Chondrocyte (in vitro differentiated cells): Measurements from ENCODE around the gene TEX11. TPM values are rescaled to one million over a fixed set of nuclear protein-coding genes. Genes with fewer than 3 reads are reported as not detected.

Experiments used
- DNase-seq: peaks from one replicate; pipeline ENCODE4 v3.0.0; 2021; ENCODE audit warnings: mixed read lengths, low spot score
- H3K27ac Mint-ChIP-seq: one replicate; pipeline ENCODE4 v1.8.0; 2021; ENCODE audit warnings: mild to moderate bottlenecking, moderate library complexity, mixed read lengths; ENCODE audit not compliant: unreplicated experiment
- H3K27me3 Mint-ChIP-seq: 2 replicates; pipeline ENCODE4 v1.8.0; 2021; ENCODE audit warnings: low read depth, mixed read lengths
- H3K36me3 Mint-ChIP-seq: 2 replicates; pipeline ENCODE4 v1.8.0; 2021; ENCODE audit warnings: low read depth, mixed read lengths
- H3K4me1 Mint-ChIP-seq: 2 replicates; pipeline ENCODE4 v1.8.0; 2021; ENCODE audit warnings: low read depth, mild to moderate bottlenecking, mixed read lengths
- H3K4me3 Mint-ChIP-seq: one replicate; pipeline ENCODE4 v1.8.0; 2021; ENCODE audit warnings: mild to moderate bottlenecking, moderate library complexity, mixed read lengths; ENCODE audit not compliant: unreplicated experiment
- H3K9me3 Mint-ChIP-seq: 2 replicates; pipeline ENCODE4 v1.8.0; 2021; ENCODE audit warnings: low read depth, mixed read lengths
- CTCF ChIP-seq: fragments of 200-600 bp; sonication (generic); IDR thresholded peaks from 2 replicates; pipeline ENCODE4 v1.5.0; 2021; ENCODE audit warnings: antibody characterized with exemption, mild to moderate bottlenecking, moderate library complexity
- total RNA-seq: library from RNA; stranded (reverse); gene quantifications from 3 replicates; pipeline ENCODE4 v1.2.1, GENCODE V29; 2021

TEX11 gene
- total RNA-seq, 1 donor from 2014 or later = not detected

- no peak overlapping the region for H3K4me3 Mint-ChIP-seq
- peaks cover 3% of the 10 kb centered on the region for H3K36me3 Mint-ChIP-seq
- peaks cover 7% of the 10 kb centered on the region for H3K4me1 Mint-ChIP-seq
Observed at GRCh38 chrX:70485466-70485865, 423.0 kb downstream of the TEX11 start.

DNA sequence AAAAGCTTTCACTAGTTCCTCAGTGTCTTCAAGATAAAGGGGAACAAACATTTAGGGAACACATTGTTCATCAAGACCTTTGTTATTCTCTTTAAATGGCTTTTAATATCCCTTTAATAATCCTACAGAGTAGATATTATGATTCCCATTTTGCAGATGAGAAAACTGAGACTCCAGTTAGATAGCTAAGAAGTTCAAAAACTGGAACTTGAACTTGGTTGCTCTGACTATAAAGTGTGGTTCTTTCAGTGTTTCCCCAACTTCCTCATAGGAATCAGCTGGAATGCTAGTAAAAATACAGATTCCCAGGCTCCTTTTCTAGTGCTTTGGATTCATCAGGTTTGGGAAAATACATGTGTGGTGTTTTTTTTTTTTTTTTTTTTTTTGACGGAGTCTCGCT lies 426.2 kb downstream of the TEX11 start:
- DNase-seq = no peak

More at GRCh38 chrX:70485466-70485865, 423.0 kb downstream of the TEX11 start:
- Mint-ChIP-seq H3K27me3 (no peaks in the 10 kb centered on the region), H3K27ac (no peak overlapping the region), H3K9me3 (peaks cover 2% of the 10 kb centered on the region)
- no peak for DNase-seq
- TF ChIP-seq CTCF = no peak

GRCh38 chrX:70481471-70482270 lies 426.8 kb downstream of the TEX11 start:
- Mint-ChIP-seq H3K9me3 (no peaks in the 10 kb centered on the region), H3K4me1 (peaks cover 45% of the 10 kb centered on the region), H3K27ac (no peak overlapping the region), H3K4me3 (no peak overlapping the region), H3K36me3 (no peaks in the 10 kb centered on the region), H3K27me3 (no peaks in the 10 kb centered on the region)
- no peak for DNase-seq
- no peak for TF ChIP-seq CTCF

More for the DNA sequence above, 426.2 kb downstream of the TEX11 start:
- H3K27ac Mint-ChIP-seq = no peak overlapping the region
- peaks cover 39% of the 10 kb centered on the region for H3K4me1 Mint-ChIP-seq
- no peak for TF ChIP-seq CTCF
- H3K27me3 Mint-ChIP-seq = no peaks in the 10 kb centered on the region
- no peak overlapping the region for H3K4me3 Mint-ChIP-seq
- no peaks in the 10 kb centered on the region for H3K36me3 Mint-ChIP-seq
- H3K9me3 Mint-ChIP-seq = peaks cover under 1% of the 10 kb centered on the region

DNA sequence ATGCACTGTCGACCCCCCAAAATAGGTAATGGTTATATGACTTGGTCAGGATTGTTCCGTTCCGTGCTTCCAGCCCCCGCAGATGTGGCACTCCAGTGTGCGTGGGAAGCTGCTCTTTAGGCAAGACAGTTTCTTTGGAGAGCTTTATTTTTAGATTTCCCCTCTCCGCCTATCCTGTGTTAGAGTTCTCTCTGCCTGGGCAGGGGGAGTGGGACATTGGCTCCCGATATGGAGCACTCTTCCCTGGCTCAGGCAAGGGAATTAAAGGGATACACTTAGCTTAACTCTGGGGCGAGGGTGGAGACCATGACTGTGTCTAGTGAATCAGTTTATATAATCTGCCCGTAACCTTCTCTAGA lies 427.9 kb downstream of the TEX11 start:
- Mint-ChIP-seq H3K36me3 (no peaks in the 10 kb centered on the region), H3K27me3 (no peaks in the 10 kb centered on the region), H3K4me3 (peak overlapping the region; percentile 49), H3K9me3 (no peaks in the 10 kb centered on the region), H3K4me1 (peaks cover 47% of the 10 kb centered on the region), H3K27ac (peak overlapping the region; percentile 79)
- no peak for DNase-seq
- TF ChIP-seq CTCF = no peak

DNA sequence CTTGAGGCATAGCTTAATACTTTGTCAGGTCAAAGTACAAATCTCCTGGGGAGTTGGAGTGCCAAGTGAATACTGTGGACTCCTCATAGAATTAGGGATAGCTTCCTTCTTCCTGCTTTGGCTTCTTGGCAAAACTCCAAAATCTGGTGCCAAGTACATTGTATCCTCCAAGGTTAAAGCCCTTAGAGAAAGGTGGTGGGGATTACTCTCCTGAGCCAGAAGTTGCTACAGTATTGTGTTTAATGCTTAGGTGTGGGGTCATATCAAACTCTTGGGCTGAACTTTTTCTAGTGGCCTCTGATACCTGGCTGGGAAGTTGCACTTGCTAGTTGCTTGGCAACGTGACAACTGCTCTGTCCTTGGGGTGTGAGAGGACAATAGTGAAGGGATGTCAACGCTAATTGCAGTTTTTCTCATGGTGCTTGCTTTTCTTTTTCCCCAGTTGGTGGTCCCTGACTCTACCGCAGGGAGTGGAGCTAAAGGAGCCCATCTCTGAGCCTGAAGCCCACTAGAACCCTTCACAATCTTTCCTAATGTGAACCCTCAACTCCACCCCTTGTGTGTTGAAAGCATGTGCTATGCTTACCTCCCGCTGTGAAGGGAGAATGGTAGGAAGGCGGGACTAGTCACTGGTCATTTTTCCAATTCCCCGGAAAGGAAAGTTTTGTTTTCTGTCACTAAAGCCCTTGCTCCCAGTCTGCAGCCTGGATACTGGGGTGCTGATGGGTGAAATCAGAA lies 428.4 kb downstream of the TEX11 start:
- peak overlapping the region; percentile 49 for H3K4me3 Mint-ChIP-seq
- H3K9me3 Mint-ChIP-seq = no peaks in the 10 kb centered on the region
- no peaks in the 10 kb centered on the region for H3K36me3 Mint-ChIP-seq
- no peak for TF ChIP-seq CTCF
- no peak for DNase-seq
- H3K4me1 Mint-ChIP-seq = peaks cover 47% of the 10 kb centered on the region
- H3K27me3 Mint-ChIP-seq = no peaks in the 10 kb centered on the region
- H3K27ac Mint-ChIP-seq = peak overlapping the region; percentile 79
